Activated CD4-positive, alpha-beta T cell treated with anti-CD3 and anti-CD28 coated beads, Interleukin-2, amount 10 ng/mL, durations not matched to agents 7 days and 5 days (primary cell): ENCODE results near the gene KIZ. TPM values are rescaled to one million over a fixed set of nuclear protein-coding genes. Genes with fewer than 3 reads are reported as not detected.

Experiments used
- CTCF ChIA-PET: fragments of 350-600 bp; sonication (Branson Sonifier 250); formaldehyde crosslinking; loops from one replicate; lab custom pipeline; 2021; ENCODE audit warnings: antibody characterized with exemption; lab: Charles Lee
- POLR2A ChIA-PET: fragments of 350-600 bp; sonication (Branson Sonifier 250); formaldehyde crosslinking; loops from one replicate; lab custom pipeline; 2021; ENCODE audit warnings: antibody characterized with exemption; lab: Charles Lee
- DNase-seq: peaks from one replicate; pipeline ENCODE4 v3.0.0-alpha.2; 2020
- H3K27ac Mint-ChIP-seq: one replicate; pipeline ENCODE4 v1.8.0; 2021; ENCODE audit warnings: mild to moderate bottlenecking, moderate library complexity, mixed read lengths
- H3K27me3 Mint-ChIP-seq: one replicate; pipeline ENCODE4 v1.8.0; 2021; ENCODE audit warnings: mixed read lengths
- H3K36me3 Mint-ChIP-seq: one replicate; pipeline ENCODE4 v1.8.0; 2021; ENCODE audit warnings: low read depth, mixed read lengths
- H3K4me1 Mint-ChIP-seq: one replicate; pipeline ENCODE4 v1.8.0; 2021; ENCODE audit warnings: mixed read lengths
- H3K4me3 Mint-ChIP-seq: one replicate; pipeline ENCODE4 v1.8.0; 2021; ENCODE audit warnings: mild to moderate bottlenecking, moderate library complexity, mixed read lengths
- H3K9me3 Mint-ChIP-seq: one replicate; pipeline ENCODE4 v1.8.0; 2021; ENCODE audit warnings: mixed read lengths
- total RNA-seq, 2 experiments: library from RNA; stranded (reverse); gene quantifications; one replicate each; pipeline ENCODE4 v1.2.3, GENCODE V29; 2021

KIZ gene
- 10 to 100 TPM; 13.6 to 15.3 TPM for total RNA-seq

- POLR2A ChIA-PET = no interaction called here
- Mint-ChIP-seq H3K36me3 (no peaks in the 10 kb centered on the region), H3K4me1 (peaks cover 21% of the 10 kb centered on the region), H3K27me3 (no peaks in the 10 kb centered on the region), H3K9me3 (no peaks in the 10 kb centered on the region), H3K4me3 (peak within 1 kb of the TSS; percentile 87), H3K27ac (peak within 1 kb of the TSS; percentile 93)
- peak; percentile 95 for DNase-seq
- CTCF ChIA-PET = interaction anchor here (0.6 to 1.3 kb wide), 4 partner anchors 12 to 1034 kb away, joined by 3 to 4 read pairs (median 3); no protein-coding TSS in a partner anchor
Observed at GRCh38 chr20:21125849-21126580, at the start of gene KIZ. Gene KIZ (plus strand): TSS chr20:21126082. CDS start chr20:21126116, 34 bp downstream.

- no peaks in the 10 kb centered on the region for H3K4me1 Mint-ChIP-seq
- H3K27ac Mint-ChIP-seq = no peak overlapping the region
- no peaks in the 10 kb centered on the region for H3K36me3 Mint-ChIP-seq
- H3K4me3 Mint-ChIP-seq = no peak overlapping the region
- POLR2A ChIA-PET = no interaction called here
- CTCF ChIA-PET = interaction anchor here (0.8 kb wide), 1 partner anchor 34 kb away, joined by 3 read pairs; no protein-coding TSS in a partner anchor
- H3K27me3 Mint-ChIP-seq = peaks cover 28% of the 10 kb centered on the region
- no peak for DNase-seq
- no peaks in the 10 kb centered on the region for H3K9me3 Mint-ChIP-seq
Observed at GRCh38 chr20:21077809-21078345, 48.0 kb upstream of the KIZ start.

GRCh38 chr20:21082584-21082983, 43.3 kb upstream of the KIZ start:
- Mint-ChIP-seq H3K36me3 (no peaks in the 10 kb centered on the region), H3K4me3 (no peak overlapping the region), H3K9me3 (no peaks in the 10 kb centered on the region), H3K27ac (no peak overlapping the region), H3K4me1 (no peaks in the 10 kb centered on the region), H3K27me3 (peaks cover 44% of the 10 kb centered on the region)
- ChIA-PET CTCF (no interaction called here), POLR2A (no interaction called here)
- no peak for DNase-seq

GRCh38 chr20:21083825-21084325, 42.0 kb upstream of the KIZ start:
- H3K4me3 Mint-ChIP-seq = no peak overlapping the region
- no peaks in the 10 kb centered on the region for H3K36me3 Mint-ChIP-seq
- no peaks in the 10 kb centered on the region for H3K9me3 Mint-ChIP-seq
- POLR2A ChIA-PET = no interaction called here
- H3K4me1 Mint-ChIP-seq = no peaks in the 10 kb centered on the region
- no peak for DNase-seq
- CTCF ChIA-PET = no interaction called here
- H3K27ac Mint-ChIP-seq = no peak overlapping the region
- peaks cover 46% of the 10 kb centered on the region for H3K27me3 Mint-ChIP-seq

GRCh38 chr20:21087862-21088540, 37.9 kb upstream of the KIZ start:
- H3K4me1 Mint-ChIP-seq = no peaks in the 10 kb centered on the region
- H3K27ac Mint-ChIP-seq = no peak overlapping the region
- peaks cover 71% of the 10 kb centered on the region for H3K27me3 Mint-ChIP-seq
- no peaks in the 10 kb centered on the region for H3K9me3 Mint-ChIP-seq
- H3K36me3 Mint-ChIP-seq = no peaks in the 10 kb centered on the region
- DNase-seq = no peak
- no peak overlapping the region for H3K4me3 Mint-ChIP-seq
- POLR2A ChIA-PET = no interaction called here
- CTCF ChIA-PET = no interaction called here

- DNase-seq = no peak
- peaks cover 78% of the 10 kb centered on the region for H3K27me3 Mint-ChIP-seq
- ChIA-PET POLR2A (no interaction called here), CTCF (no interaction called here)
- H3K4me1 Mint-ChIP-seq = no peaks in the 10 kb centered on the region
- H3K36me3 Mint-ChIP-seq = no peaks in the 10 kb centered on the region
- no peak overlapping the region for H3K4me3 Mint-ChIP-seq
- no peak overlapping the region for H3K27ac Mint-ChIP-seq
- no peaks in the 10 kb centered on the region for H3K9me3 Mint-ChIP-seq
Observed at GRCh38 chr20:21089391-21089790, 36.5 kb upstream of the KIZ start.

- Mint-ChIP-seq H3K36me3 (no peaks in the 10 kb centered on the region), H3K4me1 (no peaks in the 10 kb centered on the region), H3K27me3 (peaks cover 75% of the 10 kb centered on the region), H3K27ac (no peak overlapping the region), H3K4me3 (no peak overlapping the region), H3K9me3 (no peaks in the 10 kb centered on the region)
- POLR2A ChIA-PET = no interaction called here
- CTCF ChIA-PET = no interaction called here
- no peak for DNase-seq
Observed at GRCh38 chr20:21090111-21090618, 35.7 kb upstream of the KIZ start.

- ChIA-PET POLR2A (no interaction called here), CTCF (no interaction called here)
- DNase-seq = no peak
- Mint-ChIP-seq H3K27me3 (peaks cover 77% of the 10 kb centered on the region), H3K4me3 (no peak overlapping the region), H3K4me1 (no peaks in the 10 kb centered on the region), H3K36me3 (no peaks in the 10 kb centered on the region), H3K27ac (no peak overlapping the region), H3K9me3 (no peaks in the 10 kb centered on the region)
Observed at GRCh38 chr20:21090721-21091120, 35.2 kb upstream of the KIZ start.

GRCh38 chr20:21092806-21093205, 33.1 kb upstream of the KIZ start:
- Mint-ChIP-seq H3K27me3 (peaks cover 86% of the 10 kb centered on the region), H3K4me1 (no peaks in the 10 kb centered on the region), H3K9me3 (no peaks in the 10 kb centered on the region), H3K27ac (no peak overlapping the region), H3K4me3 (no peak overlapping the region), H3K36me3 (no peaks in the 10 kb centered on the region)
- ChIA-PET POLR2A (no interaction called here), CTCF (no interaction called here)
- DNase-seq = no peak

GRCh38 chr20:21096321-21097043, 29.4 kb upstream of the KIZ start:
- CTCF ChIA-PET = no interaction called here

GRCh38 chr20:21099751-21100577, 25.9 kb upstream of the KIZ start:
- CTCF ChIA-PET = interaction anchor here (0.6 to 1.4 kb wide), 2 partner anchors 25 to 405 kb away, joined by 4 read pairs; no protein-coding TSS in a partner anchor
- H3K4me3 Mint-ChIP-seq = peak overlapping the region; percentile 79
- peaks cover 86% of the 10 kb centered on the region for H3K27me3 Mint-ChIP-seq
- H3K9me3 Mint-ChIP-seq = no peaks in the 10 kb centered on the region
- H3K36me3 Mint-ChIP-seq = peaks cover 3% of the 10 kb centered on the region
- H3K4me1 Mint-ChIP-seq = peaks cover 51% of the 10 kb centered on the region
- DNase-seq = peak; percentile 66
- POLR2A ChIA-PET = no interaction called here
- peak overlapping the region; percentile 89 for H3K27ac Mint-ChIP-seq

More at GRCh38 chr20:21096321-21097043, 29.4 kb upstream of the KIZ start:
- Mint-ChIP-seq H3K27me3 (peaks cover 83% of the 10 kb centered on the region), H3K36me3 (peaks cover 3% of the 10 kb centered on the region), H3K27ac (no peak overlapping the region), H3K4me1 (peaks cover 23% of the 10 kb centered on the region), H3K4me3 (no peak overlapping the region), H3K9me3 (no peaks in the 10 kb centered on the region)
- DNase-seq = no peak
- POLR2A ChIA-PET = no interaction called here
